Endothelial cell of umbilical vein (primary cell): ENCODE results near the gene FAM53A.

Source experiments
- EZH2 ChIP-seq: IDR thresholded peaks from 2 replicates; pipeline ENCODE4 v1.6.1; 2012; ENCODE audit warnings: borderline replicate concordance, low read depth, mild to moderate bottlenecking, moderate library complexity, low read length, inconsistent platforms; ENCODE audit not compliant: severe bottlenecking
- FOS ChIP-seq: IDR thresholded peaks from 2 replicates; pipeline ENCODE4 v1.6.1; 2011; ENCODE audit warnings: mild to moderate bottlenecking, low read length, moderate library complexity, borderline replicate concordance; ENCODE audit not compliant: insufficient read depth
- GATA2 ChIP-seq: IDR thresholded peaks from 2 replicates; pipeline ENCODE4 v1.7.0; 2011; ENCODE audit warnings: low read depth, mild to moderate bottlenecking, moderate library complexity, mixed read lengths, low read length; ENCODE audit not compliant: insufficient read length, insufficient read depth
- JUN ChIP-seq: IDR thresholded peaks from 2 replicates; pipeline ENCODE4 v1.6.1; 2011; ENCODE audit warnings: borderline replicate concordance, low read depth; ENCODE audit not compliant: insufficient read length, insufficient read depth
- MYC ChIP-seq: IDR thresholded peaks from one replicate; pipeline ENCODE4 v1.6.1; 2011; ENCODE audit warnings: mild to moderate bottlenecking, low read depth, low read length
- POLR2A ChIP-seq: IDR thresholded peaks from 2 replicates; pipeline ENCODE4 v1.6.1; 2012; ENCODE audit warnings: low read depth, mild to moderate bottlenecking, control low read depth, low read length
- POLR2AphosphoS5 ChIP-seq: IDR thresholded peaks from 2 replicates; pipeline ENCODE4 v1.6.1; 2012; ENCODE audit warnings: low read depth, mild to moderate bottlenecking, control low read depth, low read length, moderate library complexity; ENCODE audit not compliant: insufficient read depth
- TF ChIP-seq, protein P1 (sequence below), 2 donors: IDR thresholded peaks; 1 replicate in 1 of 2; 2 replicates in 1 of 2; pipeline ENCODE4 v1.5.1; 2011; ENCODE audit warnings: low read length in 2 of 2, mild to moderate bottlenecking in 2 of 2, moderate library complexity in 2 of 2, control low read depth in 1 of 2, inconsistent platforms in 1 of 2, low read depth in 1 of 2; ENCODE audit not compliant: insufficient read depth in 1 of 2; ENCODE audit errors: extremely low read depth in 1 of 2
- TF ChIP-seq, protein P2 (sequence below): IDR thresholded peaks from 2 replicates; pipeline ENCODE4 v1.6.1; 2011; ENCODE audit not compliant: insufficient read depth, insufficient read length

DNA sequence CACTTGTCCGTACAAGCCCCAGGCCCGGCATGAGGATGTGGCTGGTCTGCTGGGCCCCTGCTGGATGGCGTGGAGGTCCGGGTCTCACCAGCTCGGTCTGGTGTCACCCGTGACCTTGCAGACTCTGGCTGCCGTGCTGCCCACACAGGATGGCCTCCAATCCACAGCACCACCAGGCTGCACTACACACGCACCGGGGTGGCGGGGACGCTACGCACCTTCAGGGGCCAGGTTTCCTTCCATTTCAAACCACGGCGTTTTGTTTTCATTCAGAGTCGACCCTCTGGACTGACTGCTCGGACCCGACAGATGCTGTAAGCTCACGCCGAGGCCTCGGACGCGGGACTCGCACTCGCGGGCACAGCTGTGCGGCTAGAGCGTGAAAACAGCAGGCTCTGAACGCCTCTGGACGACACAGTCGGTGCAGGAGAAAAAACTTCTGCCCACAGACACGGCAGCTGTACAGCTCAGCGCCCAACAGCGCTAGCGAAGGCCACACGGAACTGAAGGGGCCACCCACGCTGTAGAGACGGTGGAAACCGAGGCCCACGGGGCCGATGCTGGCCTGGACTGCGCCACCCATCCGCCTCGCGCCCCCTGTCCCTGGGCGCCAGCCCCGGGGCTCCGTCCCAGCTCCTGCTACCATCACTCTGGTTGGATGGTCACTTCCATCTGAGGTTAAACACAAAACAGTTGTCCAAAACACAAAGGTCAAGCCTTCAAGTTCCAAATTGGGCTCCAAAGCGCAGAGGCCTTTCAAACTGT is 40.0 kb downstream of the FAM53A start:
- TF ChIP-seq, protein P1, sequence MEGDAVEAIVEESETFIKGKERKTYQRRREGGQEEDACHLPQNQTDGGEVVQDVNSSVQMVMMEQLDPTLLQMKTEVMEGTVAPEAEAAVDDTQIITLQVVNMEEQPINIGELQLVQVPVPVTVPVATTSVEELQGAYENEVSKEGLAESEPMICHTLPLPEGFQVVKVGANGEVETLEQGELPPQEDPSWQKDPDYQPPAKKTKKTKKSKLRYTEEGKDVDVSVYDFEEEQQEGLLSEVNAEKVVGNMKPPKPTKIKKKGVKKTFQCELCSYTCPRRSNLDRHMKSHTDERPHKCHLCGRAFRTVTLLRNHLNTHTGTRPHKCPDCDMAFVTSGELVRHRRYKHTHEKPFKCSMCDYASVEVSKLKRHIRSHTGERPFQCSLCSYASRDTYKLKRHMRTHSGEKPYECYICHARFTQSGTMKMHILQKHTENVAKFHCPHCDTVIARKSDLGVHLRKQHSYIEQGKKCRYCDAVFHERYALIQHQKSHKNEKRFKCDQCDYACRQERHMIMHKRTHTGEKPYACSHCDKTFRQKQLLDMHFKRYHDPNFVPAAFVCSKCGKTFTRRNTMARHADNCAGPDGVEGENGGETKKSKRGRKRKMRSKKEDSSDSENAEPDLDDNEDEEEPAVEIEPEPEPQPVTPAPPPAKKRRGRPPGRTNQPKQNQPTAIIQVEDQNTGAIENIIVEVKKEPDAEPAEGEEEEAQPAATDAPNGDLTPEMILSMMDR (IDR thresholded peaks at IDR 0.05; ENCODE audit: extremely low read depth in 1 of 2, insufficient read depth in 1 of 2, low read depth in 1 of 2, low read length in 2 of 2) = no peak
- TF ChIP-seq POLR2AphosphoS5 (no peak), POLR2A (no peak), JUN (no peak), FOS (no peak), EZH2 (no peak), GATA2 (no peak), MYC (no peak)
- TF ChIP-seq, protein P2, sequence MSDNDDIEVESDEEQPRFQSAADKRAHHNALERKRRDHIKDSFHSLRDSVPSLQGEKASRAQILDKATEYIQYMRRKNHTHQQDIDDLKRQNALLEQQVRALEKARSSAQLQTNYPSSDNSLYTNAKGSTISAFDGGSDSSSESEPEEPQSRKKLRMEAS = no peak
